ENCODE results near the gene IGSF21.

- TF ChIP-seq, protein P1, sequence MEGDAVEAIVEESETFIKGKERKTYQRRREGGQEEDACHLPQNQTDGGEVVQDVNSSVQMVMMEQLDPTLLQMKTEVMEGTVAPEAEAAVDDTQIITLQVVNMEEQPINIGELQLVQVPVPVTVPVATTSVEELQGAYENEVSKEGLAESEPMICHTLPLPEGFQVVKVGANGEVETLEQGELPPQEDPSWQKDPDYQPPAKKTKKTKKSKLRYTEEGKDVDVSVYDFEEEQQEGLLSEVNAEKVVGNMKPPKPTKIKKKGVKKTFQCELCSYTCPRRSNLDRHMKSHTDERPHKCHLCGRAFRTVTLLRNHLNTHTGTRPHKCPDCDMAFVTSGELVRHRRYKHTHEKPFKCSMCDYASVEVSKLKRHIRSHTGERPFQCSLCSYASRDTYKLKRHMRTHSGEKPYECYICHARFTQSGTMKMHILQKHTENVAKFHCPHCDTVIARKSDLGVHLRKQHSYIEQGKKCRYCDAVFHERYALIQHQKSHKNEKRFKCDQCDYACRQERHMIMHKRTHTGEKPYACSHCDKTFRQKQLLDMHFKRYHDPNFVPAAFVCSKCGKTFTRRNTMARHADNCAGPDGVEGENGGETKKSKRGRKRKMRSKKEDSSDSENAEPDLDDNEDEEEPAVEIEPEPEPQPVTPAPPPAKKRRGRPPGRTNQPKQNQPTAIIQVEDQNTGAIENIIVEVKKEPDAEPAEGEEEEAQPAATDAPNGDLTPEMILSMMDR (IDR thresholded peaks at IDR 0.05; ENCODE audit: low read depth, low read length, missing input control) = no peak
- TF ChIP-seq RAD21 (IDR thresholded peaks at IDR 0.05) (no peak), REST (IDR thresholded peaks at IDR 0.05) (no peak), TAF1 (conservative IDR thresholded peaks at IDR 0.05) (no peak), JUND (IDR thresholded peaks at IDR 0.05) (no peak), EGR1 (IDR thresholded peaks at IDR 0.05; ENCODE audit: low read depth in 2 of 2) (no peak), MAX (IDR thresholded peaks at IDR 0.05) (no peak), RXRA (IDR thresholded peaks at IDR 0.05) (no peak)
Measured at GRCh38 chr1:18154430-18155194, 47.0 kb downstream of the IGSF21 start.

All from liver (tissue), 3 donors.